Mesothelial cell of epicardium (in vitro differentiated cells): Measurements from ENCODE around the gene RHOA. TPM values are rescaled to one million over a fixed set of nuclear protein-coding genes. Genes with fewer than 3 reads are reported as not detected.

Experiments
- DNase-seq, 2 experiments: peaks; one replicate each; pipeline ENCODE4 v3.0.0; 2021; ENCODE audit warnings: low spot score in 2 of 2; ENCODE audit not compliant: unreplicated experiment in 2 of 2
- H3K27ac Mint-ChIP-seq: 2 replicates; pipeline ENCODE4 v1.8.0; 2021; ENCODE audit warnings: mixed read lengths
- H3K27me3 Mint-ChIP-seq: 2 replicates; pipeline ENCODE4 v1.8.0; 2021; ENCODE audit warnings: low read depth, mixed read lengths
- H3K36me3 Mint-ChIP-seq: 2 replicates; pipeline ENCODE4 v1.8.0; 2021; ENCODE audit warnings: mixed read lengths
- H3K4me1 Mint-ChIP-seq: 2 replicates; pipeline ENCODE4 v1.8.0; 2021; ENCODE audit warnings: mixed read lengths
- H3K4me3 Mint-ChIP-seq: 2 replicates; pipeline ENCODE4 v1.8.0; 2021; ENCODE audit warnings: mild to moderate bottlenecking, moderate library complexity, mixed read lengths
- H3K9me3 Mint-ChIP-seq: 2 replicates; pipeline ENCODE4 v1.8.0; 2021; ENCODE audit warnings: mixed read lengths
- CTCF ChIP-seq: fragments of 200-600 bp; sonication (generic); IDR thresholded peaks from one replicate; pipeline ENCODE4 v1.5.0; 2021; ENCODE audit warnings: antibody characterized with exemption; ENCODE audit not compliant: unreplicated experiment
- total RNA-seq: library from RNA; stranded (reverse); gene quantifications from 3 replicates; pipeline ENCODE4 v1.2.1, GENCODE V29; 2021

Gene RHOA
- total RNA-seq, 1 donor from 2014 or later = 248 TPM

GRCh38 chr3:49415931-49416601 lies 4.3 kb upstream of the RHOA start:
- Mint-ChIP-seq H3K36me3 (peaks cover 7% of the 10 kb centered on the region), H3K9me3 (no peaks in the 10 kb centered on the region), H3K4me3 (no peak overlapping the region), H3K27me3 (no peaks in the 10 kb centered on the region), H3K4me1 (peaks cover 10% of the 10 kb centered on the region), H3K27ac (peak overlapping the region; percentile 28)
- DNase-seq = no peak
- TF ChIP-seq CTCF = no peak

- Mint-ChIP-seq H3K4me1 (peaks cover 23% of the 10 kb centered on the region), H3K36me3 (peaks cover 7% of the 10 kb centered on the region), H3K4me3 (no peak overlapping the region), H3K27ac (no peak overlapping the region), H3K27me3 (no peaks in the 10 kb centered on the region), H3K9me3 (no peaks in the 10 kb centered on the region)
- no peak for TF ChIP-seq CTCF
- no peak for DNase-seq
Measured at GRCh38 chr3:49414753-49415152, 3.0 kb upstream of the RHOA start.

GRCh38 chr3:49413338-49413734 lies 1.6 kb upstream of the RHOA start:
- Mint-ChIP-seq H3K36me3 (peaks cover 3% of the 10 kb centered on the region), H3K4me3 (peak overlapping the region; percentile 92), H3K27me3 (no peaks in the 10 kb centered on the region), H3K9me3 (no peaks in the 10 kb centered on the region), H3K4me1 (peaks cover 30% of the 10 kb centered on the region), H3K27ac (peak overlapping the region; percentile 96)
- TF ChIP-seq CTCF = no peak
- DNase-seq = no peak

- TF ChIP-seq CTCF = no peak
- Mint-ChIP-seq H3K27me3 (no peaks in the 10 kb centered on the region), H3K27ac (peak overlapping the region; percentile 96), H3K4me1 (peaks cover 32% of the 10 kb centered on the region), H3K36me3 (peaks cover under 1% of the 10 kb centered on the region), H3K9me3 (no peaks in the 10 kb centered on the region), H3K4me3 (peak overlapping the region; percentile 92)
- DNase-seq = no peak
Measured at GRCh38 chr3:49412632-49413337, 1.0 kb upstream of the RHOA start.

GRCh38 chr3:49411535-49411967 lies 225 bp downstream of the RHOA start:
- Mint-ChIP-seq H3K4me1 (peaks cover 39% of the 10 kb centered on the region), H3K4me3 (peak overlapping the region; percentile 92), H3K27me3 (no peaks in the 10 kb centered on the region), H3K36me3 (no peaks in the 10 kb centered on the region), H3K27ac (peak overlapping the region; percentile 91), H3K9me3 (no peaks in the 10 kb centered on the region)
- no peak for TF ChIP-seq CTCF
- DNase-seq = peak; percentile 35 to 69
